Stimulated activated CD8-positive, alpha-beta memory T cell treated with anti-CD3 and anti-CD28 coated beads, Interleukin-7, amount 100 ng/mL, for 24 hours (primary cell): Measurements from ENCODE around the gene PDE6G.
"Not testable (repeated sequence)": the region's sequence is repeated elsewhere in the genome, so short reads cannot be mapped to it uniquely, and the experiment has no call there.

Experiments
- DNase-seq: peaks from one replicate; pipeline ENCODE4 v3.0.0-alpha.2; 2020; ENCODE audit warnings: low read depth

Gene PDE6G

GRCh38 chr17:81635431-81635830 is 20.9 kb downstream of the PDE6G start:
- DNase-seq: no peak

GRCh38 chr17:81631482-81631881 is 24.9 kb downstream of the PDE6G start:
- DNase-seq: no peak

- DNase-seq: no peak
Measured at GRCh38 chr17:81630274-81630673, 26.1 kb downstream of the PDE6G start.

- DNase-seq: no peak
Measured at GRCh38 chr17:81621494-81622130, 34.7 kb downstream of the PDE6G start.

GRCh38 chr17:81618307-81618706 is 38.0 kb downstream of the PDE6G start:
- DNase-seq: not testable (repeated sequence)

- no peak for DNase-seq
Measured at GRCh38 chr17:81616877-81617276, 39.5 kb downstream of the PDE6G start.

- DNase-seq: no peak
Measured at GRCh38 chr17:81615401-81615930, 40.9 kb downstream of the PDE6G start.

- no peak for DNase-seq
Measured at GRCh38 chr17:81612172-81612970, 44.0 kb downstream of the PDE6G start.

- DNase-seq: no peak
Measured at GRCh38 chr17:81609541-81610311, 46.6 kb downstream of the PDE6G start.

GRCh38 chr17:81608605-81609004 is 47.7 kb downstream of the PDE6G start:
- DNase-seq: no peak

GRCh38 chr17:81608082-81608481 is 48.3 kb downstream of the PDE6G start:
- no peak for DNase-seq

- no peak for DNase-seq
Measured at GRCh38 chr17:81607431-81607830, 48.9 kb downstream of the PDE6G start.

GRCh38 chr17:81603846-81604610 is 52.3 kb downstream of the PDE6G start:
- DNase-seq: no peak

- DNase-seq: no peak
Measured at GRCh38 chr17:81601525-81602120, 54.7 kb downstream of the PDE6G start.
